SK-N-SH treated with all-trans-retinoic acid at 6 μM for 48 hours (cell line): ENCODE measurements around the gene GRB14.

Source experiments
- ARNTL ChIP-seq: fragments of 450-650 bp; formaldehyde crosslinking; IDR thresholded peaks from 2 replicates; pipeline ENCODE4 v1.5.0; 2020; ENCODE audit warnings: low read depth, mild to moderate bottlenecking, moderate library complexity, borderline replicate concordance
- SNAI2 ChIP-seq: fragments of 250-450 bp; sonication (Bioruptor Pico); IDR thresholded peaks from 2 replicates; pipeline ENCODE4 v1.5.0; 2020; ENCODE audit warnings: mild to moderate bottlenecking, moderate library complexity
- ZNF565 ChIP-seq: fragments of 450-650 bp; formaldehyde crosslinking; conservative IDR thresholded peaks from 2 replicates; pipeline ENCODE4 v1.5.0; 2020; ENCODE audit warnings: low read depth, mild to moderate bottlenecking, moderate library complexity

DNA sequence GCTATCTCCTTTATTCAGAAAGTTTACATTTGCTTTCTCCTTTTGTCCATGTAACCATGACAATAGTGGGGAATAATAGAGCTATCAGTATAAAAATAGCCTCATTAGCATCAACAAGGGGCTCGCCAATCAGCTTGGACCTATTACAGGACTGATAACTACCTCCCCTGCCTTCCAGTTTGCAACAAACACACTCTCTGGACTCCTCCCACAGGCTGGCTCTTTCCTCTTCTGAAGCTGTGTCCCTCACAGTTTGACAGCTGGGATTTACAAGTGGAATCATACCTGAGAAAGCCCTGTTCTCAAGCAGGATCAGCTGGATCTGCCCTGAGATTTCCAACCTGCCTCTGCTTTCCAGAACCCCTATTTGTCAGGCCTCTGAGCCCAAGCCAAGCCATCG, 162.5 kb downstream of the GRB14 start:
- TF ChIP-seq ARNTL (no peak), ZNF565 (CRISPR knock-in tag) (no peak), SNAI2 (CRISPR knock-in tag) (no peak)
